Subcutaneous adipose tissue (tissue), 4 donors: ENCODE data around the gene NEGR1. TPM values are rescaled to one million over a fixed set of nuclear protein-coding genes. Genes with fewer than 3 reads are reported as not detected.

ENCODE experiments used
- CTCF ChIP-seq: fragments of 450-650 bp; IDR thresholded peaks from one replicate; pipeline ENCODE4 v1.5.1; 2016; ENCODE audit warnings: low read depth, mild to moderate bottlenecking, control low read depth, antibody characterized with exemption, moderate library complexity
- total RNA-seq, 4 donors: library from RNA; depleted of rRNA; stranded (reverse); fragments of >200 nt; gene quantifications; one replicate each; pipeline ENCODE4 v1.1.0, GENCODE V29; 2016

Gene NEGR1
- total RNA-seq, 4 donors from 2014 or later, result 18.6 to 42.9 (median 35.3) TPM

- no peak for TF ChIP-seq CTCF
These were observed 215.9 kb downstream of the NEGR1 start for GRCh38 chr1:72066431-72066830.

GRCh38 chr1:72064196-72065075 lies 217.9 kb downstream of the NEGR1 start:
- TF ChIP-seq CTCF, result no peak

- no peak for TF ChIP-seq CTCF
These were observed 218.8 kb downstream of the NEGR1 start for GRCh38 chr1:72063364-72064044.

GRCh38 chr1:72062584-72062983 lies 219.8 kb downstream of the NEGR1 start:
- no peak for TF ChIP-seq CTCF

GRCh38 chr1:72060466-72061245 lies 221.7 kb downstream of the NEGR1 start:
- TF ChIP-seq CTCF, result no peak

GRCh38 chr1:72056516-72056915 lies 225.8 kb downstream of the NEGR1 start:
- no peak for TF ChIP-seq CTCF

GRCh38 chr1:72051538-72051937 lies 230.8 kb downstream of the NEGR1 start:
- no peak for TF ChIP-seq CTCF
